Erythroblast (primary cell): ENCODE data around the gene RUSC1.
"Not testable (repeated sequence)": the region's sequence is repeated elsewhere in the genome, so short reads cannot be mapped to it uniquely, and the experiment has no call there.

Experiments
- GATA1 ChIP-seq: IDR thresholded peaks from 2 replicates; pipeline ENCODE4 v1.6.1; 2011; ENCODE audit warnings: low read depth, mild to moderate bottlenecking, control low read depth, low read length, moderate library complexity
- POLR2A ChIP-seq: IDR thresholded peaks from 2 replicates; pipeline ENCODE4 v1.6.1; 2011; ENCODE audit warnings: mild to moderate bottlenecking, low read length

DNA sequence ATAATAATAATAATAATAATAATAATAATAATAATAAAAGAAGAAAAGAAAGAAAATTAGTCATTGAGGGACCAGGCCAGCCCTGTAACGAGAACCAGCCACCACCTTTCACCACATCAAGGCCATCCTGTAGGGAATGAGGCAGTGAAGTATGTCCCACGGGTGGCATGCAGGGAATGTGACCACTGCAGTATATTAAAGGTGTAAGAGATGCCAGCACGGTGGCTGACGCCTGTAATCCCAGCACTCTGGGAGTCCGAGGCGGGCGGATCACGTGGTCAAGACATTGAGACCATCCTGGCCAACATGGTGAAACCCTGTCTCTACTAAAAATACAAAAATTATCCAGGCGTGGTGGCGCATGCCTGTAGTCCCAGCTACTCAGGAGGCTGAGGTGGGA is 29.7 kb upstream of the RUSC1 start:
- TF ChIP-seq POLR2A, GATA1: not testable (repeated sequence)
